Stimulated activated CD8-positive, alpha-beta memory T cell treated with anti-CD3 and anti-CD28 coated beads, Interleukin-12 subunit alpha, Interleukin-12 subunit beta, amount 100 ng/mL, for 24 hours (primary cell): ENCODE data around the gene RUNX3.
"Not testable (repeated sequence)": the region's sequence is repeated elsewhere in the genome, so short reads cannot be mapped to it uniquely, and the experiment has no call there.

ENCODE experiments used
- DNase-seq: peaks from one replicate; pipeline ENCODE4 v3.0.0-alpha.2; 2020; ENCODE audit errors: extremely low read depth

RUNX3 gene

DNA sequence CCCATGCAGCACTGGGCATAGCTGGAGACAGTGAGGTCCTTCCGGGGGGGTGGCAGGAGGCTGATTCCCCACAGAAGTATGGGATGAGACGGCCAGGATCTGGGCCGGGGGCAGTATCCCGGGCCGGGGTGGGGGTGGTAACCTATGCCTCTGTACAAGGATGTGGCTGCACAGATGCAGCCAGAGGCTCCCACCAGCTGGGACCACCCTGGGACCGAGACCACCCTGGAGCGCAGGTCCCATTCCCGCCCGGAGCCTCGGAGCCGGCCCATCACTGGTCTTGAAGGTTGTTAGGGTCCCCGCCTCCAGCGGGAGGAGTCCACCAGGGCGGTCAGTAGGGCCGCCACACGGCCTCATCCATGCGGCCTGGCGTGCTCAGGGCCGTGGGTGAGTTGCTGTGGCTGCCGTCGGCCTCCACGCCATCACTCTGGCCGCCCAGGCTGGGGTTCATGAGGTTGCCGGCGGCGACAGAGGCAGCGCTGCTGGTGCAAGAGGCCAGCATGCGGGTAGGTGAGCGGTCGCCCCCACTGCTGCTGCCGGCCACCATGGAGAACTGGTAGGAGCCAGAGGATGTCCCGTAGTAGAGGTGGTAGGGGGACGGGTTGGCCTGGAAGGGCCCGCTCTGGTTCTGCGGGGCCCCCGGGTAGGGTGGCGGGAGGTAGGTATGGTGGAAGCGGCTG, 28.1 kb downstream of the RUNX3 start:
- DNase-seq: no peak

DNA sequence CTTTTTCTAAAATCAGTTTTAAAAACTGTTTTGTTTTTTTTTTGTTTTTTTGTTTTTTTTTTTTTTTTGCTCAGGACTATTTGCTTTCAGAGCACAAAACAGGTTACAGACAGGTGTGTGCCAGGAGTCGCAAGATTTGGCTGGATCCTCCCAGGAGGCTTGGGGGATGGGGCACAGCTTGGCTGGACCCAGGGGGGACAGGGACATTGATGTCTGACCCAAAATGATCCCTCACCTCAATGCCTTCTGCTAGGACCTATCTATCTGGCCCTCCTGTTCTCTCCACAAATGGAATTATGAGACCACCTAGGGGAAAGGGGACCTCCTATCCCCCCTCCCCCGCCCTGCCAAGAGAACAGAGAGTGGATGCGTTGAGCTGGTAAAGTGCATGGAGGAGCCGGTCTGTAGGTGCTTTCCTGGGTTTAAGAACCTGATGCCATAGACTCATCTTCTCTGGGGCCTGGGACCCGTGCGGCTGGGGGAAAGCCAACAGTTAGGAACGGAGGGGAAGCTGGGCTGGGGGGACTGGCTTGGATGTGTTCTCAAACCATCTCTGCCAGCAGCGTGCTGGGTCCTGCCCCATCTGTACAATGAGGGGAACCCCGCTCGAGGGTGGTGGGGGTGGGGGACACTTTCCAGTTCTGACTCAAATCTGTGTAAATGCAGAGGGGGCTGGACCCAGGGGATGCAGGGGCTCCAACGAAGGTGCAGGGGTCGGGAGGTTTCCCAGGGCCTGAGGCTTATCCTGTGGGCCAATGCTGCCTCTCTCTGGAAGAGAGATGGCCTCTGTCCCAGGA, 28.9 kb downstream of the RUNX3 start:
- DNase-seq: no peak

DNA sequence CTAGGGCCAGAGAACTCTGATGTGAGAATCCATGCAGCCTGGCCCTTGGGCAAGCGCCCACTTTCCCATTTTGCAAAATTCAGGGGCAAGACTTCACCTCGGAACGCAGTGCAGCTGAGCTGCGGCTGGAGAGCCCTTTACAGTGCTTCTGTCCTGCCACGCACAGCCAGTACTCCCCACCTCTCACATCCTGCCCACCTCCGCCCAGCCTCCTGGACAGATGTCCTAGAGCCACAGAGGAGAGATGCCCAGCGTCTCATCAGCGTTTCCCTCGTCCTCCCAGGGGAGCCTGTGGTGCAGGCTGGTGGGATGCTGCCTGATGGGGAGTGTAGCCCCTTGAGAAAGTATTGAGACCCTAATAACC, 29.6 kb downstream of the RUNX3 start:
- no peak for DNase-seq

DNA sequence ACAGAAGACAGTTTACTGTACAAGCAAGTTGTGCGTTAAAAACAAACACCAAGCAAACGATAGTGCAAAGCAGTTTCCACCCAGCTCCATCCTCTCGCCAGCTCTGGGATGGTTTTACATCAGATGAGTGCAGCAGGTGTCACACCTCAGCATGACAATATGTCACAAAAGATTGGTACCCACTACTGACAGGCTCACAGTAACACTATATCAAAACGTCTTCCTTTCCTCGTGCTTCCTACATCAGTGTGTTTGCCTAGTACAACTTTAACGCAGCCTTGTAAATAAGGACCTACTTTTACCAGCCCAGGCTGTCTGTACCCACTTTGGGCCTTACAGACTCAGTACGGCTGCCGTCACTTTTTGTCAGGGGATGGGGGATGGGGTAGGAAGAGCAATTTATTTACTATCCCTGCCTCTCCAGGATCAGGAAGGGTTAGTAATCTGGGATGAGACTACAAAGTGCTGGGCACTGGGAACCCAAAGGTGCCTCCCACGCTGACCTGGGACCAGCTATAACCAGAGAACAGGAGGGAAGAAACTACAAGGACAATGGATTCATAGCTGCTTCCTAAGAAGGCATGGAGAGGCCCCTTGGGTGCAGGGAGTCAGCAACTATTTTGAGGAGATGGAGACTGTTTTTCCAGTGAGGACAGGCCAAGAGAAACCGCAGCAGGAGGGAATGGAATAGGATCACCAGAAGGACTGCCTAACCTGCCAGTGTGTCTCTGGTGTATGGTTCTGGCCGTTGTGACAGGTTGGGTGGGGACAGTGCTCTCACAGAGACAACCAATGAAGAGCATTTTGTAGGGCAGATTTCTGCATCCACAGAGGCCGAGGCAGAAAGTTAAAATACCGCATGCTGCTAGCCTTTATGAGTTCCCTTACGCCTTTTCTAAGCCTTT, 30.2 kb downstream of the RUNX3 start:
- no peak for DNase-seq

DNA sequence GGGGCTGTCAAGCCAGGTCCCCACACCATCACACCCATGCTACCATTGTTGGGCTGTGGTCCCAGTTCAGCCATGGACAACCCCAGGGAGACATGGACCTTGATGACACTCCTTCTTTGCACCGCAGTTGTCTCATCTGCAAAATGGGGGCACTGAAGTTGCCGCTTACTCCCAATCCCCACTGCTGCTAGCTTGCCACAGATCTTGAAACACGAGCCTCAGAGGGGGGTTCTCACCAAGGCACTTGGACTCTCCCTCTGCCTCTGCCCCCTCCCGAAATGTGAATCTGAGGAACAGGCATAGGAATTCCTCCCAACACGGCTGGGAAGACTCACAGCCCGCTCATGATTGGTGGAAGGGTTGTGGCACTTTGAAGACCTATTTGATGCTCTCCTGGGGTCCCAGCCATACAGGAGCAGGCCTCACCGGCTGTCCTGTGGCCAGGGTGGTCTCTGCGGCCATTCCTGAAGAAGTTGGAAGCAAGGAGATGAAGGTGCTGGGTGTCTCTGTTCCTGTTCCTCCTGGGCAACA, 31.1 kb downstream of the RUNX3 start:
- no peak for DNase-seq

DNA sequence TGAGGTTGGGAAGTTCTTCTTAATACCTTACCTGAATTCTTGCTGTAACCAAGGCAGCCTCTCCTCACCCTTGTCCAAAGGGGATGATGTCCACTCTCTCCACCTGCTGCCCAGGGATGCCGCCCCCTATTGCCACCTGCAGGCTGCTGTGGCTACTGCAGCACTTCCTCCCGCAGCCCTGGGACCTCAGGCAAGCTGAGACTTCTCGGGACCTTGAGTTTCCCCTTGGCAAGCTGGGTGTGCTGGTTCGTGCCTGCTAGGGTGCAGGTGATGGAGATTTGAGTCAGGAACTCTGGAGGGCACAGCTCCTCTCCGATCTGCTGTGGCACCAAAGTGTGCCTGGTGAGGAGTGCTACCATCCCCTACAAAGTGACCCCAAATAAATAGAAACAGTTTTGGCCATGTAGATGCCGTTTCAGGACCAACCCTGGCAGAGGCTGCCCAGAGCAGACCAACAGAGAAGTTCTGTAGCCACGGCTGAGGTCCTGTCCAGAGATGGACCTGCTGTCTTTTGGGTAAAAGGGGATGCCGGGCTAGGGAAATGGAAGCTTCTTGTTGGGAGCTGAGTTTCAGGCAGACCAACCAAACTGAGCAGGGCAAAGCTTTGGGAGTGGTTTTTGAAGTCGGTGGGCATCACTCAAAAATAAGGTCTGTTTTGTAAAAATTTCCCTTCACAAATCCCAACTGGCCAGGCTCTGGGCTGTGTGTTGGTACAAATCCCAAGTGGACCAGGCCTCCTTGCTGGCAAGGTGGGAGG, 31.7 kb downstream of the RUNX3 start:
- no peak for DNase-seq

DNA sequence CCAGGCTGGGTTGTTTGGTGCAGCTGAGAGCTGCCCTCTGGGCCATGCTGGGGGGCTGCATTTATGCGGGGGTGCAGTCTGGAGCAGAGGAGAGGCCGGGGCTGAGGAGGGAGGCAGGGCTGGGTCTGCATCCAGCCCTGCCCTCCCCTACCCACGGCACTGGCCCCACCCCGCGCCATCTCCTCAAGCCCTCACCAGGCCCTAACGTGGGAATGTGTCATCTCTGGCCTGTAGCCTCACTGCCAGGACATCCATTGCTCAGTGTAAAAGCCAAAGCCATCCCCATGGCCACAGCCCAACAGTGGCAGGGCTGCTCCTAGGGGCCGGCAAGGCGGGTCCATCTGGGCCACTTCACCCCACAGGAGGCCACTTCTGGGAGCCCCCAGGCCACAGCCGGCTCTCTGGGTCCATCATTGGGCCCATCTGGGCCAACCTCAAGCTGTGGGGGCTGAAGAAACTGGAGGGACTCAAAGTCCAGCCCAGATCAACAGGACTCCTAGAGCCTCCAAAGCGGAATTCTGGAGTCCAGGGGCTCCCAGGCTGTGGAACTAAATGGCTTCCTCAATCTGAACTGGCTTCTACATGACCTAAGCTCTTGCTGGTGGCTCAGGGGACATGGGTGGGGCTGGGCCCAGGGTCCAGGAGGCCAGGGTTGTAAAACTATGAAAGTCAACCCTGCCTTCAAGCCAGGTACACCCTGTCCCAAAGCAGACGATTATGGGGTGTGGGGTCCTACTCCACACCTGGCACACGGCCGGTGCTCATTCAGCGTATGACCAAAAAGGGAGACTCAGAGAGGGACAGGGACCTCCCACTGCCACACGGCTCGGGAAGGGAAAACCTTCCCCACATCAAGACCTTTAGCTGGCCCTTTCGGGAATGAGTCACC, 32.6 kb downstream of the RUNX3 start:
- no peak for DNase-seq

DNA sequence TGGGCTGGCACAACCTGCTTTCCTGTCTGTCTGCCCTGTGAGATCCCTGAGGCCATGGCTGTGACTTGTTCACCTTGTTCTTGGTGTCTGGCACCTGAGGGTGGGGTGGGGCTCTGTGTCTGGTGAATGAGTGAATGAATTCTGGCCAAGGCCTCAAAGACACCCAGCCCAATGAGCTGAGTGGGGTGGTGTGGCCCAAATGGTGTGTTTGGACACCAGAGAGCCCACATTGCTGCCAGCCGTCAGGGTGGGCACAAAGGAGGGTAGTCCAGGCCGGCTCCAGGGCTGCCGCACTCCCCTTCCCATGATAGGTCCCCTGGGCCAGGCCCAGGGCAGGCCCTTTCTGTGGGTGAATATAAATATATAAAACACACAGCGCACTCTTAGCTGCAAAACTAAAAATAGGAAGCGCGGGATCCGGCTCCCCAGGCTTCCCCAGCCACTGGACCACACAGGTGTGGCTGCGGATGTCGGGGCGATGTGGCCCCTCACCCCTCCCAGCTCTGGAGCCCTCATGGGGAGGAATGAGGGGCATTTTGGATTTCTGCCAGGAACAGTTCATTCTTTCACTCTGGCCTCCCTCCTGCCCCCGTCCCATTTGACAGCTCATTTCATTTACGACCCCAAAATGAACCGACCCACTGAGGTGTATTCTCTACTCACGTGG, 33.3 kb downstream of the RUNX3 start:
- no peak for DNase-seq

DNA sequence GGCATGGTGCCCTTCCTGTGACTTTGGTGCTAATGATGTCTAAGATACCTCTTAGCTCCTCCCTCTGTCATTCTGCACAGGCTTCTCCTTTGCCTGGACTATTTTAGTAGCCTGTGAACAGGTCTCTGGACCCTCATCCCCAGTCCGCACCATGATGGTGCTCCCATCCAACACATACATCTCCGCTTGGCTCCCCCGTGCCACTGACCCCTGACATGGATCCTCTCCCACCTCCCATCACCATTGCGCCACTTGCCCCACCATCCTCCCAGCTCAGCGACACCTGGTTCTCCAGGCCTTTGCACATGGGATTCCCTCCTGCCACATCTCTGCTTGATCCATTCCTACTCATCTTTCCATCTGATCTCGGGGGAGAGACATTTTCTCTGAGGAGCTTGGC, 33.9 kb downstream of the RUNX3 start:
- no peak for DNase-seq

DNA sequence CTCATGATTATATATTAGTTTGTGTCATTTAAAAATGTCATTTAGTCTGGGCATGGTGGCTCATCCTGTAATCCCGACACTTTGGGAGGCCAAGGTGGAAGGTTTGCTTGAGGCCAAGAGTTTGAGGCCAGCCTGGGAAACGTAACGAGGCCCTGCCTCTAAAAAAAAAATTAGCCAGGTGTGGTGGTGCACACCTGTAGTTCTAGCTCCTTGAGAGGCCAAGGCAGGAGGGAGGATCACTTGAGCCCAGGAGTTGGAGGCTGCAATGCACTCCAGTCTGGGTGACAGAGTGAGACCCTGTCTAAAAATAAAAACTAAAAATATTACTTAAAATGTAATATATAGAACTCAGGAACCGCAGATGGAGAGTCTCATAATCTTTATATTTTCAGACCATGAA, 34.6 kb downstream of the RUNX3 start:
- no peak for DNase-seq

DNA sequence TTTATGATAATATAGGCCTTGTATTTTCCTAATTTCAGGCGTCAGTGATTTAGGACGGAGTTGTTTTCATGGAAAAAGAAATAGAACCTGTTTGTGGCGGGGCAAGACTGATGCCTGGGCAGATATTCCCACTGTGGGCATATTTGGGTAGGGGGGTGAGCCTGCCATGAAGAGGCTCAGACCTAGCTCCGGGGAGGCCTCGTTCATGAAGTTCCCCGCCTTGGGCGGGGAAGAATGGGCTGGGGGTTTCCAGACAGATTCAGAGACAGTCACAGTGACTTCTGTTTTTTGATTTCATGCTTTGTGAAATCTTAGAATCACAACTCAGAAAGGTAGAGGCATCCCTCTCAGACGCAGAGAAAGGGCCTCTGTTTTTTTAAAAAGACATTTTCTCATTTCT, 36.1 kb downstream of the RUNX3 start:
- DNase-seq: no peak

DNA sequence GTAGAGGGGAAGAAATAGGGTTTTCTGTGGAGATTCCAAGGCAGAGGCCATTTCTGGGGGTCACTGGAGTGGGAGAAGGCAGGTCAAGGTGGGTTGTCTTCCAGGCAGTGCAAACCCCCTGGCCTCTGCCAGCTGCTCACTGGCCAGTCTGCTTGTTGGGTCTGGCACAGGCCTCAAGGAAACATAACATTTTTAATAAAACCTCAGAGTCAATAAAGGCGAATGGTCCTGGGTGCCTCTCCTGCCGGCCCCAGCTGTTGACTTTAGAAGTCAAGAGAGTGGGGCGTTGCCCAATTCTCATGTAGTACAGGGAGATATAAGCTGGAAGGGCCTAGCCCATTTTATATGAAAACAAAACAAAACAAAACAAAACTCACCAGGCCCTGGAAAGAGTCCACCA, 36.6 kb downstream of the RUNX3 start:
- no peak for DNase-seq

DNA sequence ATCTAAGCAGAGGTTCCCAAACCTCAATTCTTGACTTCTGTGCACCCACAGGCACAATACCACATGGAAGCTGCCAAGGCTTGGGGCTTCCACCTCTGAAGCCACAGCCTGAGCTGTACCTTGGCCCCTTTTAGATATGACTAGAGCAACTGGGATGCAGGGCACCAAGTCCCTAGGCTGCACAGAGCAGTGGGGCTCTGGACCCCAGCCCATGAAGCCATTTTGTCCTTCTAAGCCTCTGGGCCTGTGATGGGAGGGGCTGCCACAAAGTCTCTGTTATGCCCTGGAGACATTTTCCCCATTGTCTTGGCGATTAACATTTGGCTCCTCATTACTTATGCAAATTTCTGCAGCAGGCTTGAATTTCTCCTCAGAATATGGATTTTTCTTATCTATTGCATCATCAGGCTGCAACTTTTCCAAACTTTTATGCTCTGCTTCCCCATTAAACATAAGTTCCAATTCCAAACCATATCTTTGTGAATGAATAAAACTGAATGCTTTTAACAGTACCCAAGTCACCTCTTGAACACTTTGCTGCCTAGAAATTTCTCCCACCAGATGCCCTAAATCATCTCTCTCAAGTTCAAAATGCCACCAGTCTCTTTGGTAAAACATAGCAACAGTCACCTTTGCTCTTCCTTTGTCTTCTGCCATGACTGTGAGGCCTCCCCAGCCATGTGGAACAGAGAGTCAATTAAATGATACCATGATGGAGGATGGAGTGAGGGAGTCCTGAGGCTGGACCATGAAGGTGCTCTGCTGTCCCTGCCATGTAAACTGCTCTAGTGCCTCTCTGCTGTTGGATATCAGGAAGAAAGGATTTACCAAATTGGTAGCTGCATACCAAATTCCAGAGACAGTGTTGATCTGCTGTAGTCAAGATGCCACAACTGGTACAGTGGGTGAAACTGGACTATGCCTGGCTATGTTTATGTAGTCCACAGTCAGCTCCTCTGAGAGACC, 37.6 kb downstream of the RUNX3 start:
- no peak for DNase-seq

DNA sequence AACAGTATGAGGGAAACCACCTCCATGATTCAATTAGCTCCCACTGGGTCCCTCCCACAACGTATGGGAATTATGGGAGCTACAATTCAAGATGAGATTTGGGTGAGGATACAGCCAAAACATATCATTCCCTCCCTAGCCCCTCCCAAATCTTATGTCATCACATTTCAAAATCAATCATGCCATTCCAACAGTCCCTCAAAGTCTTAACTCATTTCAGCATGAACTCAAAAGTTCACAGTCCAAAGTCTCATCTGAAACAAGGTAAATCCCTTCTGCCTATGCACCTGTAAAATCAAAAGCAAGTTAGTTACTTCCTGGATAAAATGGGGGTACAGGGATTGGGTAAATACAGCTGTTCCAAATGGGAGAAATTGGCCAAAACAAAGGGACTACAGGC, 38.7 kb downstream of the RUNX3 start:
- not testable (repeated sequence) for DNase-seq

DNA sequence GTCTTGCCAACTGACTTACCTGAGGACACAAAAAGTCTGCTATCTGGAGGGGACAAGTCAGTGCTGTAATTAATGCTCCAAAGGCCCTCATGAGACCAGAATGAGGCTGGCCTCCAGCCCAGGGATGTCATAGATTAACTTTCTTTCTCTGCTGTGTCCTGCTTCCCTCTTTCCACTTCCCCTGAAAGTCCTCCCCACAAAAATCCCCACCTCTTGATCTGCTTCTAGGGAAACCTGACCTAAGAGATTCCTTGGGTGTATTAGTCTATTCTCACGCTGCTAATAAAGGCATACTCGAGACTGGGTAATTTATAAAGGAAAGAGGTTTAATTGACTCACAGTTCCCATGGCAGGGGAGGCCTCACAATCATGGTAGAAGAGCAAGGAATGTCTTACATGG, 39.2 kb downstream of the RUNX3 start:
- DNase-seq: no peak

DNA sequence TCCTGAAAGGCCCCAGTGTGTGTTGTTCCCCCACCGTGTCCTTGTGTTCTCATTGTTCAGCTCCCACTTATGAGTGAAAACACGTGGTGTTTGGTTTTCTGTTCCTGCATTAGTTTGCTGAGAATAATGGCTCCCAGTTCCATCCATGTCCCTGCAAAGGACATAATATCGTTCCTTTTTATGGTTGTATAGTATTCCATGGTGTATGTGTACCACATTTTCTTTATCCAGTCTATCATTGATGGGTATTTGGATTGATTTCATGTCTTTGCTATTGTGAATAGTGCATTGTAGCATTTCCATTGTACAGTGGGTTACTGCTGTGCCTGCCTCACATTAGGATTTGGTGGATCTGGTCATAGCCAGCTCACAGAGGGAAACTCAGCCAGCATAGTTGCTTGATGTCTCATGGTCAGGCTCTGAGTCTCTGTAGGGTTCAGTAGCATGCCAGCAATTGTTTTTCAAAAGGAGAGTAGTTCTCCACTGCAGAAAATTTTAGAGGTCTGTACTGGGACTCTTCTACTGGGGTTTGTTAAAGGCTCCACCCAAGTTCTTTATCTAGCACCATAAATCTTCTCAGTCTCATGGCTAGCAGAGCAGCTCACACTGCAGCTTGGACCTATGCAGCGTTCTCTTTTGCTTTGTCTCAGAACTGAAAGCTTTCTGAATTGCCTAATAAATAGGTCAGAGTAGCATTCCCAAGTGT, 41.0 kb downstream of the RUNX3 start:
- no peak for DNase-seq

DNA sequence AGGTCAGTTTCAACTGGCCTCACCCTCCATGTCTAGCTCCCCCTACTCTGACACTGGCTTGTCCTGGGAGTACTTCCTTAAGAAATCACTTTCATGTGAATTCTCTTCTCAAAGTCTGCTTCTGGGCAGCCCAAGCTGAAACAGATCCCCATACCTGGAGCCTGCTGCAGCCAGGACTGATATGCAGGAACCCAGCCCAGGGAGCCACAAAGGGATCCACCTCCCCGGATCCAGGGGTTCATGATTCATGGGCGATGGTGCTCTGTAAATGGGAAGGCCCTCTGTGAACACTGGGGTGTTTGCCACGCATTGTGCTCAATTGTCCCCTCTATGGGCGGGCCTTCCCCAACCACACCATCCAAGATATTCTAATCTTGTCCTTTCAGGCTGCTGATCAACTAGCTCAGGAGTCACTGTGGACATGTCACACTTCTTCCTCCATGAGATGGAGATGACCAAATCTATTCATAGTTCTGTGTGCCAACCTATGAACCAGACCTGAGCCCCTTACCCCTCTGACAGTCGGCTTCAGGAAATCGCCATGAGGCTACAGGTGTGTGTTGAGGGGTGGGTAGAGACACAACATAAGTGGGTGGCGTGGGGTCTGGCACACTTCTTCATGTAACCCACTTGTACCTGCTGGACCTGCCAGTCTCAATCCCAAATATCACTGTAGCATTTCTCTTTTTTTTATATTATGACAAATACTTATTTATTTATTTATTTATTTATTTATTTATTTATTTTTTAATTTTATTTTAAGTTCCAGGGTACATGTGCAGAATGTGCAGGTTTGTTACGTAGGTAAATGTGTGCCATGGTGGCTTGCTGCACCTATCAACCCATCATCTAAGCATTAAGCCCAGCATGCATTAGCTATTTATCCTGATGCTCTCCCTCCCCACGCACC, 41.8 kb downstream of the RUNX3 start:
- DNase-seq: no peak
